Gastroesophageal sphincter (tissue), 3 donors: ENCODE results near the gene ALG12.

Experiments
- POLR2A ChIP-seq, 2 donors: fragments of 450-650 bp; IDR thresholded peaks; one replicate each; pipeline ENCODE4 v1.6.1; 2017; ENCODE audit warnings: antibody characterized with exemption in 2 of 2, mild to moderate bottlenecking in 2 of 2, moderate library complexity in 1 of 2
- TF ChIP-seq, protein P1 (sequence below), 4 experiments: fragments of 200-600 bp in 2 of 4; fragments of 450-650 bp in 2 of 4; sonication (generic) in 1 of 4; IDR thresholded peaks; one replicate each; pipeline ENCODE4 v1.5.1; 2017 to 2019; ENCODE audit warnings: antibody characterized with exemption in 4 of 4, mild to moderate bottlenecking in 2 of 4, moderate library complexity in 2 of 4

DNA sequence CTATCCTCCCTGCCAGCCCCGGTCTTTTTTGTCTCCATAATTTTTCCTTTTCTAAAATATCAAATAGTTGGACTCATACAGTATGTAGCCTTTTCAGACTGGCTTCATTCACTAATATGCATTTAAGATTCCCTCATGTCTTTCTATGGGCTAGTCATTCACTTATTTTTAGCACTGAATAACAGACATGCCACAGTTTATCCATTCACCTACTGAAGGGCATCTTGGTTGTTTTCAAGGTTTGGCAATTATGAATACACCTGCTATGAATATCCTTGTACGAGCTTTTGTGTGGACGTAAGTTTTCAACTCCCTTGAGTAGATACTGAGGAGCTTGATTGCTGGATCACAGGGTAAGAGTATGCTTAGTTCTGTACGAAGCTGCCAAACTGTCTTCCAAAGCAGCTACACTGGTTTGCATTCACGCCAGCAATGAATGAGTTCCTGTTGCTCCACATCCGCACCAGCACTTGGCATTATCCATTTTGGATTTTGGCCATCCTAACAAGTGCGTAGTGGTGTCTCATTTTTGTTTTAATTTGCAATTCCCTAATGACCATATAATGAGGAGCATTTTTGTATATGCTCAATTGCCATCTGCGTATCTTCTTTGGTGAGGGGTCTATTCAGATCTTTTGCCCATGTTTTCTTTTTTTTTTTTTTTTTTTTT lies 21.1 kb downstream of the ALG12 start:
- TF ChIP-seq, protein P1, sequence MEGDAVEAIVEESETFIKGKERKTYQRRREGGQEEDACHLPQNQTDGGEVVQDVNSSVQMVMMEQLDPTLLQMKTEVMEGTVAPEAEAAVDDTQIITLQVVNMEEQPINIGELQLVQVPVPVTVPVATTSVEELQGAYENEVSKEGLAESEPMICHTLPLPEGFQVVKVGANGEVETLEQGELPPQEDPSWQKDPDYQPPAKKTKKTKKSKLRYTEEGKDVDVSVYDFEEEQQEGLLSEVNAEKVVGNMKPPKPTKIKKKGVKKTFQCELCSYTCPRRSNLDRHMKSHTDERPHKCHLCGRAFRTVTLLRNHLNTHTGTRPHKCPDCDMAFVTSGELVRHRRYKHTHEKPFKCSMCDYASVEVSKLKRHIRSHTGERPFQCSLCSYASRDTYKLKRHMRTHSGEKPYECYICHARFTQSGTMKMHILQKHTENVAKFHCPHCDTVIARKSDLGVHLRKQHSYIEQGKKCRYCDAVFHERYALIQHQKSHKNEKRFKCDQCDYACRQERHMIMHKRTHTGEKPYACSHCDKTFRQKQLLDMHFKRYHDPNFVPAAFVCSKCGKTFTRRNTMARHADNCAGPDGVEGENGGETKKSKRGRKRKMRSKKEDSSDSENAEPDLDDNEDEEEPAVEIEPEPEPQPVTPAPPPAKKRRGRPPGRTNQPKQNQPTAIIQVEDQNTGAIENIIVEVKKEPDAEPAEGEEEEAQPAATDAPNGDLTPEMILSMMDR (IDR thresholded peaks at IDR 0.05) = no peak
- no peak for TF ChIP-seq POLR2A (IDR thresholded peaks at IDR 0.05)
